Midbrain (tissue), 1 donor: Measurements from ENCODE around the gene LILRA2.
A peak's percentile ranks its signal among the peaks of the same experiment; 100 is the strongest.
"Not testable (repeated sequence)": the region's sequence is repeated elsewhere in the genome, so short reads cannot be mapped to it uniquely, and the experiment has no call there.

ENCODE experiments used
- DNase-seq: peaks from one replicate; lab custom pipeline; 2025; lab: John Stamatoyannopoulos, UW

LILRA2 gene

GRCh38 chr19:54573330-54573872 lies at the start of gene LILRA2:
TSS of gene LILRA2 (plus strand) at chr19:54573790. CDS start at chr19:54573879, 89 bp downstream.
- DNase-seq = peak; percentile 2

GRCh38 chr19:54525636-54526035 lies 48.0 kb upstream of the LILRA2 start:
- DNase-seq = no peak

GRCh38 chr19:54526972-54527371 lies 46.6 kb upstream of the LILRA2 start:
- DNase-seq = no peak

- no peak for DNase-seq
These were observed 42.7 kb upstream of the LILRA2 start for GRCh38 chr19:54530866-54531265.

- peak; percentile 5 for DNase-seq
These were observed 41.1 kb upstream of the LILRA2 start for GRCh38 chr19:54532528-54532927.

- no peak for DNase-seq
These were observed 40.1 kb upstream of the LILRA2 start for GRCh38 chr19:54533476-54533875.

- DNase-seq = no peak
These were observed 39.4 kb upstream of the LILRA2 start for GRCh38 chr19:54534156-54534555.

GRCh38 chr19:54535601-54536000 lies 38.0 kb upstream of the LILRA2 start:
- no peak for DNase-seq

GRCh38 chr19:54536956-54537355 lies 36.6 kb upstream of the LILRA2 start:
- DNase-seq = no peak

- no peak for DNase-seq
These were observed 31.9 kb upstream of the LILRA2 start for GRCh38 chr19:54541712-54542111.

GRCh38 chr19:54548806-54549205 lies 24.8 kb upstream of the LILRA2 start:
- no peak for DNase-seq

GRCh38 chr19:54549224-54549623 lies 24.4 kb upstream of the LILRA2 start:
- no peak for DNase-seq

- DNase-seq = no peak
These were observed 22.3 kb upstream of the LILRA2 start for GRCh38 chr19:54551293-54551692.

- no peak for DNase-seq
These were observed 21.4 kb upstream of the LILRA2 start for GRCh38 chr19:54551950-54552912.

GRCh38 chr19:54552913-54553310 lies 20.7 kb upstream of the LILRA2 start:
- DNase-seq = no peak

- DNase-seq = no peak
These were observed 19.6 kb upstream of the LILRA2 start for GRCh38 chr19:54554006-54554405.

- no peak for DNase-seq
These were observed 18.7 kb upstream of the LILRA2 start for GRCh38 chr19:54554896-54555295.

GRCh38 chr19:54556194-54556593 lies 17.4 kb upstream of the LILRA2 start:
- DNase-seq = no peak

GRCh38 chr19:54558339-54558738 lies 15.3 kb upstream of the LILRA2 start:
- no peak for DNase-seq

- DNase-seq = no peak
These were observed 12.7 kb upstream of the LILRA2 start for GRCh38 chr19:54560881-54561385.

- DNase-seq = no peak
These were observed 11.8 kb upstream of the LILRA2 start for GRCh38 chr19:54561840-54562239.

- DNase-seq = not testable (repeated sequence)
These were observed 10.4 kb upstream of the LILRA2 start for GRCh38 chr19:54563206-54563605.

- DNase-seq = no peak
These were observed 3.3 kb upstream of the LILRA2 start for GRCh38 chr19:54570316-54570715.
